ENCODE results near the gene TCF7. TPM values are rescaled to one million over a fixed set of nuclear protein-coding genes. Genes with fewer than 3 reads are reported as not detected.

TCF7 gene
- total and polyA plus RNA-seq, 4 donors = 1.3 to 2.7 (median 2.2) TPM

DNA sequence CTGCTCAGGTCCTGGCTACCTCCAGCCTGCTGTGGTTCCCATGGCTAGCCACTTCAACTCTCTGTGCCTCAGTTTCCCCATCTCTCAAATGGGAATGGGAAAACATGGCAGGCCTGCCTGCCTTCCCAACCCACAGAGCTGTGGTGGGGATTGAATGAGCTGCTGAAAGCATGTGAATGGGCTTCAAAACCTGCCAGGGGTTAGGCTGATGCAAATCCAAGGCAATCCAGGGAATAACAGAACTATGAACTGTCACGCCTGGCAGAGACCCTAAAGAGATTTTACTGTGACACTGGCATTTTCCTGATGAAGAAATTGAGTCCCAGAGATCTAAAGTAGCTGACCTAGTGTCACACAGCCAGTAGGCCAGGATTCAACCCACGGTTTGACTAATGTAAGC lies 29.9 kb upstream of the TCF7 start:
- Histone ChIP-seq H3K27me3 (ENCODE audit: control insufficient read depth in 4 of 4, insufficient read depth in 4 of 4, low read length in 3 of 4) (no peaks in the 10 kb centered on the region), H3K27ac (ENCODE audit: low read depth in 1 of 2, low read length in 2 of 2) (no peak overlapping the region), H3K4me1 (ENCODE audit: control insufficient read depth in 4 of 4, insufficient read depth in 4 of 4, low read length in 3 of 4) (no peaks in the 10 kb centered on the region), H3K9me3 (ENCODE audit: control insufficient read depth in 4 of 4, low read length in 3 of 4) (no peaks in the 10 kb centered on the region), H3K36me3 (ENCODE audit: control insufficient read depth in 4 of 4, insufficient read depth in 3 of 4, low read depth in 1 of 4, low read length in 3 of 4) (no peaks in the 10 kb centered on the region), H3K9ac (ENCODE audit: low read depth in 1 of 2, low read length in 2 of 2) (no peak overlapping the region), H3K4me3 (ENCODE audit: low read depth in 1 of 3, low read length in 3 of 3) (no peak overlapping the region)
- DNase-seq (ENCODE audit: low spot score) = no peak
- WGBS = 66% methylated on average over 2 of the region's 2 CpGs
- TF ChIP-seq FOXA1 (IDR thresholded peaks at IDR 0.05) = no peak
- TF ChIP-seq GABPA (IDR thresholded peaks at IDR 0.05 in 1 of 2, conservative IDR thresholded peaks at IDR 0.05 in 1 of 2) = no peak
- TF ChIP-seq, protein P1, sequence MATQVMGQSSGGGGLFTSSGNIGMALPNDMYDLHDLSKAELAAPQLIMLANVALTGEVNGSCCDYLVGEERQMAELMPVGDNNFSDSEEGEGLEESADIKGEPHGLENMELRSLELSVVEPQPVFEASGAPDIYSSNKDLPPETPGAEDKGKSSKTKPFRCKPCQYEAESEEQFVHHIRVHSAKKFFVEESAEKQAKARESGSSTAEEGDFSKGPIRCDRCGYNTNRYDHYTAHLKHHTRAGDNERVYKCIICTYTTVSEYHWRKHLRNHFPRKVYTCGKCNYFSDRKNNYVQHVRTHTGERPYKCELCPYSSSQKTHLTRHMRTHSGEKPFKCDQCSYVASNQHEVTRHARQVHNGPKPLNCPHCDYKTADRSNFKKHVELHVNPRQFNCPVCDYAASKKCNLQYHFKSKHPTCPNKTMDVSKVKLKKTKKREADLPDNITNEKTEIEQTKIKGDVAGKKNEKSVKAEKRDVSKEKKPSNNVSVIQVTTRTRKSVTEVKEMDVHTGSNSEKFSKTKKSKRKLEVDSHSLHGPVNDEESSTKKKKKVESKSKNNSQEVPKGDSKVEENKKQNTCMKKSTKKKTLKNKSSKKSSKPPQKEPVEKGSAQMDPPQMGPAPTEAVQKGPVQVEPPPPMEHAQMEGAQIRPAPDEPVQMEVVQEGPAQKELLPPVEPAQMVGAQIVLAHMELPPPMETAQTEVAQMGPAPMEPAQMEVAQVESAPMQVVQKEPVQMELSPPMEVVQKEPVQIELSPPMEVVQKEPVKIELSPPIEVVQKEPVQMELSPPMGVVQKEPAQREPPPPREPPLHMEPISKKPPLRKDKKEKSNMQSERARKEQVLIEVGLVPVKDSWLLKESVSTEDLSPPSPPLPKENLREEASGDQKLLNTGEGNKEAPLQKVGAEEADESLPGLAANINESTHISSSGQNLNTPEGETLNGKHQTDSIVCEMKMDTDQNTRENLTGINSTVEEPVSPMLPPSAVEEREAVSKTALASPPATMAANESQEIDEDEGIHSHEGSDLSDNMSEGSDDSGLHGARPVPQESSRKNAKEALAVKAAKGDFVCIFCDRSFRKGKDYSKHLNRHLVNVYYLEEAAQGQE (IDR thresholded peaks at IDR 0.05) = no peak

DNA sequence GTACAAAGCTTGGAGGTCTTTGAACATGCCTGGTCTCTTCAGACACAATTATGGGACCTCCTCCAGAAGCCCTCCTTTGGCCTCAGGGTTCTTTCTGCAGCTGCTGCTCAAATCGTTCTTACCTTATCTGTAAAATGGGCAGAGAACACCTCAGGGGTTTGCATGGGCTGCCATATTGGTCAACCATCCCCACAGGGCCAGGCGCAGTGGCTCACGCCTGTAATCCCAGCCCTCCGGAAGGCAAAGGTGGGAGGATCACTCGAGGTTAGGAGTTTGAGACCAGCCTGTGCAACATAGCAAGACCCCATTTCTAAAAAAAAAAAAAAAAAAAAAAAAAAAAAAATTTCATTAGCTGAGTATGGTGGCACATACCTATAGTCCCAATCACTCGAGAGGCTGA lies 29.1 kb upstream of the TCF7 start:
- Histone ChIP-seq H3K4me3 (ENCODE audit: low read depth in 1 of 3, low read length in 3 of 3) (no peak overlapping the region), H3K9me3 (ENCODE audit: control insufficient read depth in 4 of 4, low read length in 3 of 4) (no peaks in the 10 kb centered on the region), H3K27ac (ENCODE audit: low read depth in 1 of 2, low read length in 2 of 2) (no peak overlapping the region), H3K4me1 (ENCODE audit: control insufficient read depth in 4 of 4, insufficient read depth in 4 of 4, low read length in 3 of 4) (no peaks in the 10 kb centered on the region), H3K27me3 (ENCODE audit: control insufficient read depth in 4 of 4, insufficient read depth in 4 of 4, low read length in 3 of 4) (no peaks in the 10 kb centered on the region), H3K36me3 (ENCODE audit: control insufficient read depth in 4 of 4, insufficient read depth in 3 of 4, low read depth in 1 of 4, low read length in 3 of 4) (no peaks in the 10 kb centered on the region), H3K9ac (ENCODE audit: low read depth in 1 of 2, low read length in 2 of 2) (no peak overlapping the region)
- TF ChIP-seq, protein P2, sequence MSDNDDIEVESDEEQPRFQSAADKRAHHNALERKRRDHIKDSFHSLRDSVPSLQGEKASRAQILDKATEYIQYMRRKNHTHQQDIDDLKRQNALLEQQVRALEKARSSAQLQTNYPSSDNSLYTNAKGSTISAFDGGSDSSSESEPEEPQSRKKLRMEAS (IDR thresholded peaks at IDR 0.05) = no peak
- no peak for TF ChIP-seq GABPA (IDR thresholded peaks at IDR 0.05 in 1 of 2, conservative IDR thresholded peaks at IDR 0.05 in 1 of 2)
- TF ChIP-seq FOXA2 (IDR thresholded peaks at IDR 0.05) = no peak
- TF ChIP-seq HNF4A (conservative IDR thresholded peaks at IDR 0.05) = no peak
- TF ChIP-seq, protein P1 (IDR thresholded peaks at IDR 0.05) = no peak
- TF ChIP-seq, protein P3, sequence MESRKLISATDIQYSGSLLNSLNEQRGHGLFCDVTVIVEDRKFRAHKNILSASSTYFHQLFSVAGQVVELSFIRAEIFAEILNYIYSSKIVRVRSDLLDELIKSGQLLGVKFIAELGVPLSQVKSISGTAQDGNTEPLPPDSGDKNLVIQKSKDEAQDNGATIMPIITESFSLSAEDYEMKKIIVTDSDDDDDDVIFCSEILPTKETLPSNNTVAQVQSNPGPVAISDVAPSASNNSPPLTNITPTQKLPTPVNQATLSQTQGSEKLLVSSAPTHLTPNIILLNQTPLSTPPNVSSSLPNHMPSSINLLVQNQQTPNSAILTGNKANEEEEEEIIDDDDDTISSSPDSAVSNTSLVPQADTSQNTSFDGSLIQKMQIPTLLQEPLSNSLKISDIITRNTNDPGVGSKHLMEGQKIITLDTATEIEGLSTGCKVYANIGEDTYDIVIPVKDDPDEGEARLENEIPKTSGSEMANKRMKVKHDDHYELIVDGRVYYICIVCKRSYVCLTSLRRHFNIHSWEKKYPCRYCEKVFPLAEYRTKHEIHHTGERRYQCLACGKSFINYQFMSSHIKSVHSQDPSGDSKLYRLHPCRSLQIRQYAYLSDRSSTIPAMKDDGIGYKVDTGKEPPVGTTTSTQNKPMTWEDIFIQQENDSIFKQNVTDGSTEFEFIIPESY (IDR thresholded peaks at IDR 0.05) = no peak
- no peak for TF ChIP-seq RAD21 (IDR thresholded peaks at IDR 0.05)
- TF ChIP-seq TAF1 (conservative IDR thresholded peaks at IDR 0.05) = no peak
- TF ChIP-seq RXRA (IDR thresholded peaks at IDR 0.05) = no peak
- no peak for TF ChIP-seq JUND (IDR thresholded peaks at IDR 0.05)
- TF ChIP-seq, protein P4, sequence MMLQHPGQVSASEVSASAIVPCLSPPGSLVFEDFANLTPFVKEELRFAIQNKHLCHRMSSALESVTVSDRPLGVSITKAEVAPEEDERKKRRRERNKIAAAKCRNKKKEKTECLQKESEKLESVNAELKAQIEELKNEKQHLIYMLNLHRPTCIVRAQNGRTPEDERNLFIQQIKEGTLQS (IDR thresholded peaks at IDR 0.05) = no peak
- no peak for DNase-seq (ENCODE audit: low spot score)
- WGBS = 92% methylated on average over 6 of the region's 6 CpGs

All from liver (tissue), 9 donors.